HG02571 (cell line): ENCODE results near the gene HDGF.

Experiments
- ATAC-seq: cut with Tn5 transposase; IDR thresholded peaks from one replicate; pipeline ENCODE4 v1.9.1; 2021; ENCODE audit warnings: mild to moderate bottlenecking, moderate library complexity; ENCODE audit not compliant: unreplicated experiment

Gene HDGF

GRCh38 chr1:156746728-156747631 lies 4.5 kb downstream of the HDGF start:
- ATAC-seq = no peak

- no peak for ATAC-seq
These were observed 5.1 kb downstream of the HDGF start for GRCh38 chr1:156746406-156746727.

- ATAC-seq = no peak
These were observed 5.6 kb downstream of the HDGF start for GRCh38 chr1:156745881-156746280.

- ATAC-seq = no peak
These were observed 6.6 kb downstream of the HDGF start for GRCh38 chr1:156744786-156745419.

- no peak for ATAC-seq
These were observed 7.1 kb downstream of the HDGF start for GRCh38 chr1:156744344-156744743.

GRCh38 chr1:156743367-156744302 lies 7.8 kb downstream of the HDGF start:
- ATAC-seq = no peak

GRCh38 chr1:156742801-156743200 lies 8.7 kb downstream of the HDGF start:
- ATAC-seq = no peak

GRCh38 chr1:156742017-156742416 lies 9.5 kb downstream of the HDGF start:
- no peak for ATAC-seq

GRCh38 chr1:156741481-156741983 lies 9.9 kb downstream of the HDGF start:
- no peak for ATAC-seq

- ATAC-seq = peak; percentile 84
These were observed 10.6 kb downstream of the HDGF start, which contains the start of gene MRPL24 for GRCh38 chr1:156740741-156741480. Gene MRPL24 (minus strand): TSS chr1:156741088. CDS start chr1:156738704, 2,384 bp downstream.

GRCh38 chr1:156740237-156740740 lies 11.2 kb downstream of the HDGF start:
- peak; percentile 0 for ATAC-seq

GRCh38 chr1:156738916-156739315 lies 12.6 kb downstream of the HDGF start:
- ATAC-seq = no peak

- no peak for ATAC-seq
These were observed 13.1 kb downstream of the HDGF start for GRCh38 chr1:156738407-156738806.

- no peak for ATAC-seq
These were observed 17.4 kb downstream of the HDGF start for GRCh38 chr1:156733989-156734584.

- ATAC-seq = peak; percentile 86
These were observed 22.6 kb downstream of the HDGF start, which contains the start of gene ISG20L2 for GRCh38 chr1:156728599-156729462. Gene ISG20L2 (minus strand): TSS chr1:156728766. CDS start chr1:156727652, 1,114 bp downstream.

GRCh38 chr1:156727926-156728598 lies 23.4 kb downstream of the HDGF start, which contains the start of gene METTL25B:
Gene METTL25B (plus strand): TSS chr1:156728469. CDS start chr1:156729105, 636 bp downstream.
- peak; percentile 61 for ATAC-seq

GRCh38 chr1:156727492-156727891 lies 24.0 kb downstream of the HDGF start:
- ATAC-seq = no peak
